Measurements from ENCODE around the gene LPXN.

LPXN gene

GRCh38 chr11:58494101-58494500 is 81.6 kb downstream of the LPXN start:
- no peaks in the 10 kb centered on the region for H3K36me3 ChIP-seq (ENCODE audit: insufficient read depth, low read length)
- no peaks in the 10 kb centered on the region for H4K20me1 ChIP-seq (ENCODE audit: insufficient read depth, low read length, poor library complexity, severe bottlenecking)
- H3K9me2 ChIP-seq (replicated peaks; ENCODE audit: low read depth, low read length), result no peaks in the 10 kb centered on the region
- no peaks in the 10 kb centered on the region for H3K9me3 ChIP-seq (ENCODE audit: insufficient read depth, low read depth, low read length)
- no peaks in the 10 kb centered on the region for H3K79me2 ChIP-seq (ENCODE audit: insufficient read depth, low read length)
- H3F3A ChIP-seq (ENCODE audit: low read depth), result no peaks in the 10 kb centered on the region
- no peak overlapping the region for H3K4me3 ChIP-seq (ENCODE audit: low read length, poor library complexity, severe bottlenecking)
- no peak overlapping the region for H3K4me2 ChIP-seq (ENCODE audit: low read depth, low read length, poor library complexity, severe bottlenecking)
- no peak overlapping the region for H3K9ac ChIP-seq (ENCODE audit: low read depth, low read length, poor library complexity, severe bottlenecking)
- H2AFZ ChIP-seq (ENCODE audit: low read length), result no peak overlapping the region
- H3K27me3 ChIP-seq (ENCODE audit: insufficient read depth, low read length, poor library complexity, severe bottlenecking), result no peaks in the 10 kb centered on the region
- no peak for TF ChIP-seq CTCF (conservative IDR thresholded peaks at IDR 0.05; ENCODE audit: low read length)
- H3K4me1 ChIP-seq (ENCODE audit: insufficient read depth, low read length, poor library complexity, severe bottlenecking), result peaks cover 18% of the 10 kb centered on the region

GRCh38 chr11:58493676-58494075 is 82.0 kb downstream of the LPXN start:
- Histone ChIP-seq H3K27me3 (ENCODE audit: insufficient read depth, low read length, poor library complexity, severe bottlenecking) (no peaks in the 10 kb centered on the region), H3K4me2 (ENCODE audit: low read depth, low read length, poor library complexity, severe bottlenecking) (no peak overlapping the region), H3K9me2 (replicated peaks; ENCODE audit: low read depth, low read length) (no peaks in the 10 kb centered on the region), H2AFZ (ENCODE audit: low read length) (no peak overlapping the region), H3K79me2 (ENCODE audit: insufficient read depth, low read length) (no peaks in the 10 kb centered on the region), H3K4me1 (ENCODE audit: insufficient read depth, low read length, poor library complexity, severe bottlenecking) (peaks cover 14% of the 10 kb centered on the region), H3K36me3 (ENCODE audit: insufficient read depth, low read length) (no peaks in the 10 kb centered on the region), H4K20me1 (ENCODE audit: insufficient read depth, low read length, poor library complexity, severe bottlenecking) (no peaks in the 10 kb centered on the region), H3F3A (ENCODE audit: low read depth) (no peaks in the 10 kb centered on the region), H3K9ac (ENCODE audit: low read depth, low read length, poor library complexity, severe bottlenecking) (no peak overlapping the region), H3K4me3 (ENCODE audit: low read length, poor library complexity, severe bottlenecking) (no peak overlapping the region), H3K9me3 (ENCODE audit: insufficient read depth, low read depth, low read length) (no peaks in the 10 kb centered on the region)
- TF ChIP-seq EZH2phosphoT487 (IDR thresholded peaks at IDR 0.05; ENCODE audit: borderline replicate concordance), result no peak
- no peak for TF ChIP-seq CTCF (conservative IDR thresholded peaks at IDR 0.05; ENCODE audit: low read length)

GRCh38 chr11:58490827-58491226 is 84.8 kb downstream of the LPXN start:
- Histone ChIP-seq H3K27me3 (ENCODE audit: insufficient read depth, low read length, poor library complexity, severe bottlenecking) (no peaks in the 10 kb centered on the region), H3K4me3 (ENCODE audit: low read length, poor library complexity, severe bottlenecking) (no peak overlapping the region), H3F3A (ENCODE audit: low read depth) (no peaks in the 10 kb centered on the region), H4K20me1 (ENCODE audit: insufficient read depth, low read length, poor library complexity, severe bottlenecking) (no peaks in the 10 kb centered on the region), H3K4me1 (ENCODE audit: insufficient read depth, low read length, poor library complexity, severe bottlenecking) (no peaks in the 10 kb centered on the region), H3K9me2 (replicated peaks; ENCODE audit: low read depth, low read length) (no peaks in the 10 kb centered on the region), H2AFZ (ENCODE audit: low read length) (no peak overlapping the region), H3K9ac (ENCODE audit: low read depth, low read length, poor library complexity, severe bottlenecking) (no peak overlapping the region), H3K9me3 (ENCODE audit: insufficient read depth, low read depth, low read length) (no peaks in the 10 kb centered on the region), H3K79me2 (ENCODE audit: insufficient read depth, low read length) (no peaks in the 10 kb centered on the region), H3K36me3 (ENCODE audit: insufficient read depth, low read length) (no peaks in the 10 kb centered on the region), H3K4me2 (ENCODE audit: low read depth, low read length, poor library complexity, severe bottlenecking) (no peak overlapping the region)
- TF ChIP-seq EZH2phosphoT487 (IDR thresholded peaks at IDR 0.05; ENCODE audit: borderline replicate concordance), result no peak
- TF ChIP-seq CTCF (conservative IDR thresholded peaks at IDR 0.05; ENCODE audit: low read length), result no peak
